ENCODE results near the gene MRPS27.

The MRPS27 gene

DNA sequence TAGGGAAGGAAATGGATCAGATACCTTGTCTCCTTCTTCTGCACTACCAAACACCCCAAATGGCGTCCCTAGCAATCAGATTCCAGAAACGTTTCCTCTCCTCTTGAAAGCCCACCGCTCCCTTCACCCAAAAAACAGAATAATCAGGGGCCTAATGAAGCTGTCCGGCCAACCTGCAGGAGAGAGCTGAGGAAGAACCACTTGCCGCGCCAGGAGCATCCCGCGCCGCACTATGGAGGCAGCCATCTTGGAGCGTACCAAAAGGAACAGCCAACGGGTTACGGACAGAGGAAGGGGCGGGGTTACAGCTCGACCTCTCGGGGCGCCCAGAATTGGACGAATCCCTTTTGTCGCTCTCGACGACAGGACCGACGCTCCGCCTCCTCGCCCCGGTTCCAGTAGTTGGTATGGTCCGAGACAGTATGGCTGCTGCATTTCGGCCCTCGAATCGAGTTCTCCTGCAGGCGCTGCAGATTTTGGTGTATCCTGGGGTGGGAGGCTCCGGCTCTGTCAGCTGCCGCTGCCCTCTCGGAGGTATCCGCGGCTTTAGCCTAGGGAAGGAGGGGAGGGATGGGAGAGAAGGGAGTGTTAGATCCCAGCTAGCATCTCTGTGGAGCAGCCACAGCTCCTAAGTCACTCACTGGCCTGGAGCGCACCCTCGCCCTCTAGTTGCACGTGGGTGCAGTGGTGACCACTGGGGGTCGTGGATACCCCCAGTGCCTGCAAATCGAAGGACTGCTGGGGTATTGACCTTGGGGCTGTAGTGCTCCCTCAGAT is at the start of gene MRPS27, which contains the start of gene PTCD2:
MRPS27 (minus strand) TSS at position 265 of the 777 bp plus-strand sequence; CDS start at position 246, 19 bp downstream.
PTCD2 (plus strand) TSS at position 398 of the 777 bp plus-strand sequence; CDS start at position 408, 10 bp downstream.
- DNase-seq: peak; percentile 40 to 97 (median 92)

DNA sequence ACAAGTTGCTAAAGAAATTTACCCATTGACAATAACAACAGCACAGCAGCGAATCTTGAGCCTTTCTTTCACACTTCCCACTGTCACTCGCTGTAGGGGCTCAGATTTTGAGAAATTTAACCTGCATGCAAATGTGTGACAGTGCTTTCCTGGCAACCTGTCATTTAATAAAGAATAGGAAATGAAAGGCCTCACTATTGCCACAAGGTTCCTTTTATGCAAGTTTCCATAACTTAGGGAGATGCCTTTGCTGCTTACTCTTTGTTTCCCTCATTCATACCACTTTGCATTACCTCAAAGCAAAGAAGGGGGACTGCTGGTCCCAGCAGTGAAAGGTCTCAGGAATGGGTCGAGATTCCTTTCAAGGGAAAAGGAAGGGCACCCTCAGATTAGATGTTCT is 49.7 kb upstream of the MRPS27 start:
- DNase-seq: no peak

DNA sequence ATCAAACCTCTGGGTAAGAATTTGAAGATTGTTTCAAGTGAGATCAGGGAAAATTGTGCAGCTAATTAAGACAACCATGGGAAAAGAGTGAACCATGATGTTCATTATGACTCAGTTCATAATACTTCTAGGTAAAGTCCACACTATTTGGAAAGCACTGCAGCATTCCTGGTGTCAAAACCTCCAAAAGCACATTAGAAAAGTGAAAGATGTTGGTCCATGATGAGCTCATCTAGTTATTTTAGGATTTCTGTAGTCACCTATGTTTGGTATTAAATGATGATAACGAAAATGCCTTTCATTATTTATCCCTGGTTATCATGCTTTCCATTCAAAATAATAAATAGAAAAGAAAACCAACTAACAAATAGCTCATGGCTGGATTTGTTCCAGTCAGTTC is 49.3 kb upstream of the MRPS27 start:
- DNase-seq: no peak

DNA sequence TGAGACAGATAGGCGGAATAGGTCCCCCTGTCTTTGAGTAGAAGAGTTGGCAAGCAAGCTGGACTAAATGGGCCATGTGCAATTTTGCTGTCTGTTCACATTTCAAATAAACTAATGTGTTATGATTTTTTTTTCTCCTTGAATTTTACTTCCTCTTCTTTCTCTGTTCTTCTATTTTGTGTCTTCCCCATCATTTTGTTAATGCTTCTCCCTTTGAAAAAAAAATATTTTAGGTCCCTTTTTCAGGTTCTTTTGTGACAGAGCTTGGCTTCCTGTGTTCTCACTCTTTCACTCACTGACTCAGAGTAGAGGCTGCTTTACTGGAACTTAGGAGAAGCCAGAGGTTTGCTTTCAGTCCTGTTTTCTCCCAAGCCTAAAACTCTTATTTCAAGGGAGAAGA is 48.2 kb upstream of the MRPS27 start:
- no peak for DNase-seq

DNA sequence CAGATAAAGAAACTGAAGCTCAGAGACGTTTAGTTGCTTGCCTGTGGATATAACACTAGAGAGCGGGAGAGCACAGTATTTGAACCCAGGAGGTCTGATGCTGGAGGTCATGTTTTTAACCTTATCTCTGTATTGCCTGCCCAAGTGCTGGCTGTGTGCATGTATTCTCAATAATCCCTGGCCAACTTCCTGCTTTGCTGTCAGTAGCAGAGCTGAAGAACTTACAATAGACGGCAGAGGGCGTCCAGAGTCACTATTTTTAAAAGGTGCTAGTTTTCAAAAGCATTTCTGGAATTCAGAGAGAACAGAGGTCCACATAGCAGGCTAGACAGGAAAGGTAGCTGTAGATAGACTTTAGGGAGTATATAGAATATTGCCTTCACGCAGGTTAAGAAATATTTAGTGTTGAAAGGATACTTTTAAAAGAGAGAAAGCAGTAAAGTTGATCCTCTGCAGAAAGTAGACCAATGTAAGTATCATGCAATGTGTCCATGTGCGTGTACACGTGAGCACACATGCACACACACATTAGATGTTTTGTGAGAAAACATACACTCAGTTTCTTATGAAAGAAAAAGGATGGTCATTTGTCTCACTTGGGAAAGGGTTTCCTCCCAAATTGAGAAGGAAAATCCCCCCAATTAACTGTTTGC is 46.4 kb upstream of the MRPS27 start:
- peak in 30 of 56 donors; percentile 2 to 72 (median 14) for DNase-seq

DNA sequence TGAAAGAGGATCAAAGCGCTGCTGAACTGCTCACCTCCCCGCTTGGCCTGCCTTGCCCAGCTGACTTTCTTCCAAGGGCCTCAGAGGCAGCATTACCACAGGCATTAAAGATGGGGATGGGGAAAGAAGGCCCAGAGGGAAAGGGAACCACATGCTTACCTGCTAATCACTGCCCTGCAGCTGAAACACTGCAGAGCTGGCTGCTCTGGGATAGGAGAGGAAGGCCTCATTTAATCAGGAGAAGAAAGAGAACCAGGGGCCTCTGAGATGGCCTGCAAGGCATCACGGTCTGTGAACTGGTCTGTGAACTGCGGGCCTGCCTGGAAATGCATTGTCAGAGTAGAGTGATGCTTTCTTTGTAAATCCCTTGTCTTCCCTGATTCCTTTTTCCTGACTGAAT is 44.9 kb upstream of the MRPS27 start:
- DNase-seq: no peak

DNA sequence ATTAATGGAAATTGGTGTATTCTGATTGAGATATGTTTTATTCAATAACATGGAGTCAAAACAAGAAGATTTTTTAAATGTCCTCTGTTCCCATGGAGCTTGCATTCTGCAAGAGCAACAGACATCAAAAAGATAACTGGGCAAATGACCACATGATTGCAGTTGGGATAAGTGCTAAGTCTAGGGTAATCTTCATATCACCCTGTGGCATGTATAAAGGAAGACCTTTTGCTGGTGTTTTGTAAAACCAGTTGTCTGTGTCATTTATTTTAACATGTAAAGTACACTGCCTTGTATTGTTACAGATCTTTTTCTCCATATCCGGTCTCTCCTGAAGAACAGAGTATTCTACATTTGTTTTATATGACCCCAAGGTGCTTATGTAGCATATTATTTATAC is 44.1 kb upstream of the MRPS27 start:
- DNase-seq: no peak

DNA sequence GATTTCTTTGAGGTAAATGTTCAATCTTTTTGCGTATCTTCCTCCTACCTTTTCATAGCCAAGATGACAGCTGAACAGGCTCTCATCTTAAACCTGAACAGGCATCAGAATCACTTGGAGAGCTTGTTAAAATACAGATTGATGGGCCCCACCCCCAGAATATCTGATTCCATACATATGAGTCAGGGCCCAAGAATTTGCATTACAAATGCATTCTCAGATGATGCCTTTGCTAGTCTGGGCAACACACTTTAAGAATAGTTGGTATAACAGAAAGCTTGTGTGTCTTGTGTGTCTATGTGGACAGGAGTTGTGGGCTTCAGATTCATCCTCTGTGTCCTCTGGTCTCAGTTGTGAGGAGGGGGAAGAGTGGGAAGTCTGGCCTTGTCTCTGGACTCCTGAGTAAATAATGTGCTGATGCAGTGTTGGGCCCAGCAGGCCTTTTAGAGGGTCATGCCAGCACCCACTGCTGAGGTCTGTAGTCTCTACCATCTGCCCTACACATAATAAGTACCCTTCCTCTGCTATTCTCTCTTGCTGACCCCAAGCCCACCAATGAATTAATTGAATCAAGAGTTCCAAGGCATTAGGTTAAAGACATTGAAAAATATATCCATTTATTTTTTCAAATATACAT is 43.2 kb upstream of the MRPS27 start:
- no peak for DNase-seq

DNA sequence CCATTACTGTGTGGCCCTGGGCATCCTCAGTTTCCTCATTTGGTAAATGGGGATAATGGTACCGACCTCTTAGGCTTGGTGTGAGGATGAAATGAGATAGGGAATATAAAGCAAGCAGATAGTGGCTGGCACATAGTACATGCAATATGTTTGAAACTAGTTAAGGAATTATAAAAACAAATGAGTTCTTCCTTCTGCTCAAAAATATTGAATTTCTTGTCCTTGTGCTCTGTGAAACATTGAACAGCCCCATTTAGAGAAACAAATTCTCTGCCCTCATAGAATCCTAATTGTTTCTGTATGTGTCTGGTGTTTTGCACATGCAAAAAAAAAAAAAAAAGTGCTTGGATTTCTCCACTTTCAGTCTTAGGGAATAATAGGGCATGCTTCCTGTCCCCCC is 39.8 kb upstream of the MRPS27 start:
- DNase-seq: no peak

DNA sequence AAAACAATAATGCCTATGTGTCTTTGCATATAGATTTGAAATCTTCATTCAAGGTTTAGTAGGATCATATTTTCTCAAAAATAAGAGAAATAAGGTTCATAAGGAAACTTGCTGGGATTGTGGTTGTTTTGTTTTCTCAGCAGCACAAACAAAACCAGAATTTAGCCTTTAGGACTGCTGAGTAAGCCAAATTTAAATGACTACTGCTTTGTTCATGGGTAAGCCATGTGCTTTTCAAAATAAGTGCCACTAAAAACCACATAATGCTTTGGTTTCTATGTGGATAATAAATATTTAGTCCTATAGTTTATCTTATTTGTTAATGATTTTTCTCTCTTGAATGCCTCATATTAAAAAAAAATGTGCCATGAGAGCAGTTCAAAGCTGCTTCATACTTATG is 38.9 kb upstream of the MRPS27 start:
- no peak for DNase-seq

DNA sequence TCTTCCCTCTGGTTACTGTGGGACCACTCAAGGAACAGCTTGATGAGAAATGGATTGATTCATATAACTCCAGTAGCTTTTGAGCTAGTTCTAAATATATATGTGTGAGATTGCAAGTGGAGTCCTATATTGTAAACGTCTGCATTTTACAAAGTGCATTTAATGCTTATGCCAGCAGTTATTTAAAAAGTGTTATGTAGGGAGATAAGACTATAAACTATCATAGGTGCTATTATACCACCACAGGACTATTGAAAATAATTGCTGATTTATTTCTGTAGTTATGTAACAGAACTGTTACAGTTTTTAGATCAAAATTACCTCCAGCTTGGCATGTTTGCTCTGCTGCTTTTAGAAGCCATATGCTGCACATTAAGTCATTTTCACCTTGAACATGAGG is 36.3 kb upstream of the MRPS27 start:
- no peak for DNase-seq

DNA sequence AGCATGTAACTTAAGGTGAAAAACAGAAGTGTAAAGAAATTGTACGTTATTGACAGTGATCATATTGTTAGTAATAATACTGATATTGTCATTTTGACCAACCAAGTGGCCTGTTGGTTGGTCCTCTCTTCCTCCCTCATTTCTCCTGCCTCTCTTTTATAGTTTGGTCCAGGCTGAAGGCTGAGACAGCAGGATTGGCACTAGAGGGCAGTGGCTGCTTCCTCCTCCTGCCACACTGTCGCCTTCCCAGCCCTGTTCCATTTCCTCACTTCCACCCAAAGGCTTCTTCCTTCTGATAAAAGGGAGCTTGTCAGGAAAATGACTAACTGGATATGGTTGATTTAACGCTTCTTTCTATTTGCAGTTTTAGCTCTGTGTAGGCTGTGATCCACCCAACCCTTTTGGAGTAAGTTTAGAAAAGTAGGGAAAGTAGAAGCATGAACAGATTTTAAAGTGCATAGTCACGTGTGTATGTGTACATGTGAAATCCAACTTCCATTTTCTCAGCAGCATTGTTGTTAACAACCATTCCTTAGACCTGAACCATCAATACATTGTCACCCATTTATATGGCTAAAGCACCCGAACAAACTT is 35.8 kb upstream of the MRPS27 start:
- DNase-seq: peak in 33 of 56 donors; percentile 2 to 51 (median 16)

DNA sequence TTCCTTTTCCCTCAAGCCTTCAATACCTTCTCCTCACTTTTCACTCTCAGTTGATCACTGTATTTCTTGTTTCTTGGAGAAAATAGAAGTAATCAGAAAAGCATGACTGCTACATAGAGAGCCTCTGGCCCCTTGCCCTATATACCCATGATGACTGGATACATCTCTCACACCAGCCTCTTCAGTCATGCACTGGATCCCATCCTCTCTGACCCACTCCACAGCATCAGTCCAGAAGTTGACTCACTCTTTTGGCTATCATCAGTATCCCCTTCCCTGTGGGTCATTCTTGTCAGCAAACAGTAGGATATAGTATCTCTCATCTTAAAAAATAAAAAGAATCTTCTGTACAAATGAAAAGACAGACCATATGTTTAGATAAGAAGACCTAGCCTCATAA is 33.0 kb upstream of the MRPS27 start:
- DNase-seq: no peak

DNA sequence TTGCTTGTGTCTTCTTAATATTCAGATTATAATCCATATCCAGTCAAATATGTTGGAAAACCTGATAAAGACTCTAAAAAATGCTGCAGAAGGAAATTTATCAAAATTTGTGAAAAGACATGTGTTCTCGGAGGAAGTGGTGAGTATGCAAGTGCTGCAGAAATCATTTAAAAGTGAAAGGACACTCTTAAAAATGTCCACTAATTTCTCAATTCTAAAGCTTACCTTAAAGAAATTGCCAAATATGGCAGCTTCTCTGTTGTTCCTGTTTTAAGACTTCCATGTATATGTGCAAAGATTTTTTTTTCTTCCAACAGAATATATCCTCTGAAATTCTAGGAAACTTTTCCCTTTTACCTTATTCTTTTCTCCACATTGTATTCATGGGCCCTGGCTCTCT is 32.6 kb upstream of the MRPS27 start:
- no peak for DNase-seq

DNA sequence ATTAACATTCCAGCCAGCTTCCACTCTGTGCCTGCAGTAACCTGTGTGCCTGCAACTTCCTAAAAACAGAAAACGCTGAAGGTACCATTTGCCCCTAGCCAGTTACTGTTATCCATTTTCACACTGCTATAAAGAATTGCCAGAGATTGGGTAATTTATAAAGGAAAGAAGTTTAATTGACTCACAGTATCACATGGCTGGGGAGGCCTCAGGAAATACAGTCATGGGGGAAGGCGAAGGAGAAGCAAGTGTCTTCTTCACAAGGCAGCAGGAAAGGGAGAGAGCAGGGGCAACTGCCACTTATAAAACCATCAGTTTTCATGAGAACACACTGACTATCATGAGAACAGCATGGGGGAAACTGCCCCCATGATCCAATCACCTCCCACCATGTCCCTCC is 31.3 kb upstream of the MRPS27 start:
- no peak for DNase-seq

DNA sequence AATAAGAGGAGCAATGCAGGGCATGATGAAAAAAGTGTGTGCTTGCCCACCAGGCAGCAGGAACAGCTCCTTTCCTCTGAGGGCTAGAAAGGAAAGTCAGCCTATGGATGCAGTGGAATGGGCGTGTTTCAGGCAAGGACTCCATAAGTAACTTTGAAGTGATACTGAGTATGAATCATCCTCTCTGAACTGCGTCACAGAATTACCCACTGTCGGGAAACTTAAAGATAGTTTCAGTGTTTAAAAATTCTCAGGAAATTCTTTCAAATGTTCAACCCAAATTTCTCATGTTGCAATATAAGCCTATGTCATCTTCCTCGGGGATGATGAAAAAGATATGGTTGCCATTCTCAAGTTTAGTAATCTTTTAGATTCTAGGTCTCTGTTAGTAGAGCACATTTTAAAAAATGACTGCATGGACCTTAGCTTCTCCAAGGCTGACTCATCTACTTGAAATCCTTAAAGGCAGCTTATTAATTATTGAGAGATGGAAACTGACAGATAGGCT is 27.8 kb upstream of the MRPS27 start:
- DNase-seq: no peak

DNA sequence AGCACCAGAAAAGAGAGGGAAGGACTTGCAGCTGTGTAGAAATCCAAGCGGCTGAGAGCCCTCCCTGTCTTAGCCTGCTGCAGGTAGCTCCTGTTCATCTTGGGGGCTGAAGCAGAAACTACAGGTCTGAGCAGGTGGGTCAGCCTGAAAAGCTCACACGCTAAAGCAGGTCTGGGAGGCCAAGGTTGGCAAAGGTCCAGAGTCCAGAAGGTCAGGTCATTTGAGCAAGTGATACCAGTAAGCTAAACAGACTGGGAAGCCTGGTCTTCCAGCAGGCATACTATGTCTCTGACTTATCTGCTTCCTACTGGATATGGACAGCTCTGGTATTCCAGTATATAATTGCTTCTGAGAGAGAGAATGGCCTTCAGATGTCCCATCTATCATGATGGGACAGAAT is 26.4 kb upstream of the MRPS27 start:
- DNase-seq: no peak

DNA sequence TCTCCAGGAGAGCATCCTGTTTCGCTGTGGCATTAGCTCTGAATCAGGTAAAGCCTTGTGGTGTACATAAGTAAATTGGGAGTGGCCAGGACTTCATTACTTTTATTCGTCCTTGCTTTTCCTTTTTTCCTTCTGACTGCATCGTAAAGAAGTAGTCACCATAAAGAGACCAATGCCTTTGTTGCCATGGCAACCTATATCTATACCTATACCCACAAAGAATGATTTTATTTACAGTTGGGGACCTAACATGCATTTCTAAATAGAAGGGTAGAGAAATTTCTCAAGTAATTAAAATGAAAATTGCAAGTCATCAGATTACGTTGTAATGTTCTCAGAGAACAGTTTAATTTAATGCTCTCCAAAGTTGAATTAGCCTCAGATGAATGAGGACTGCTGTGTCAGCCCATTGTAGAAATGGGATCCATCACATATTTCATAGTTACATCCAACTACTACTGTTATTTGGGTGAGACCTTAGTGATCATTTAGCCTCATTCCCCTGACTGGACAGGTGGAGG is 18.7 kb upstream of the MRPS27 start:
- DNase-seq: no peak

DNA sequence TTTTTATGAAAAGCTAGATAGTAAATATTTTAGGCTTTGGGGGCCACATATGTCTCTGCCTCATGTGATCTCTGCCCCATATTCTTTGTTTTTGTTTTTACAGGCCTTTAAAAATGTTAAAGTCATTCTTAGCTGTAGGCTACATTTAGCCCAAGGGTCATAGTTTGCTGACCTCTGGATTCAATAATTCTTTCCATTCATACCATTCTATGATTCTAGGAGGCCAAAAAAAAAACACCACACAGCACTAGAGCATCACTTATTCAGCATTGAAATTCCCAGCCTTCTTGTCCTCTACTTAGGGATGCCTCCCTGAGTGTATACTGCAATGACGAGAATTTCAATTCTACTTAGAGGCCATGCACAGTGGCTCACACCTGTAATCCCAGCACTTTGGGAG is 17.1 kb upstream of the MRPS27 start:
- no peak for DNase-seq

DNA sequence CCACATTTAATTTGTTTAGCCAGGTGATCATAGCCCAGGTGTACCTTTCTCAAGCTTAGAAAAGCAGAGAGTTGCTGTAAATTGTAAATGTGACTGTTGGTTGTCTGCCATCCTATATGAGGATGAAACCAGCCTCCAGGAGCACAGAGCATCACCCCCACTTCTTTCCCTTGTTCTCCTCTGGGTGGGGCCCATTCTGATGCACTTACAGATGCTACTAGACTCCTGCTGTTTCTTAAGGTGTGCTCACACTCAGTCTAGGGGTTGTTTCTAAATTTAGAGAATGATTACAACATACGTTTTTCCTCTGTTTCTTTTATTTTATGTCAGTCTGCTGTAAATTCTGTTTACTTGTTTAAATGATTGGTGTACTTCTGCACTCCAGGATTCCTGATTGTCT is 10.7 kb upstream of the MRPS27 start:
- no peak for DNase-seq

DNA sequence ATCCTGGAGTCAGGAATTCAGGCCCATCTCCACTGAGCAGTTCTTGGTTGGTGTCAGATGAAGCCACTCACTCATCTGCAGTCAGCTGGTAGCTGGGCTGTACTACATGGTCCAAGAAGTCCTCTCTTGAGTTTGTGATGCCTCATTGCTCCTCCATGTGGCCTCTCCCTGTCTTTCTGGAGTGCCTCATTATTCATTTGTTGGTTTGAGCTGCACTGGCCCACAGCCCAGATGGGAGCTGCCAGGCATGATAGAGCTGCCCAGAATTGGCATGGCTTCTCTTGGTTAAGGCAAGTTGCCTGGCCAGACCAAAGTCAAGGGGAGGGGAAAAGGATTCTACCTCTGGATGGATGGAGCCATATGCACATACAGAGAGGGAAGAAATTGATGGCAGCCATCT is 8.1 kb upstream of the MRPS27 start:
- peak in 50 of 56 donors; percentile 4 to 85 (median 55) for DNase-seq

DNA sequence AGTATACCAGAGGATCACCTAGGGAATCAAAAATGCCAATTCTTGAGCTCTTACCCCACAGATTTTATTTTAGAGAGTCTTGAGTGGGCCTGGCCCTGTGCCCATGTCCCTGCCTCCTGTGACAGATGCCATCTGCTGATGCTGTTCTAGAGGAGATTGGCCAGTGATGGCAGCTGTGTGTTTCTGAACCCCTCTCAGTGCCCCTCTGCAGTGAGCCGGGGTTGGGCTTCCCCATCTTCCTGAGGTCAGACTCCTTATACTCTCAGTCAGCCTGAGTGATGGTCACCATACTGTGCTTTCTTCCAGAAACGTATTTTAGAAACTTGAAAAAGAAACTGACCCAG is 6.2 kb upstream of the MRPS27 start:
- no peak for DNase-seq

All from amygdala (tissue), 56 donors.